ENCODE measurements around the gene LRRC8B. TPM values are rescaled to one million over a fixed set of nuclear protein-coding genes. Genes with fewer than 3 reads are reported as not detected.
A peak's percentile ranks its signal among the peaks of the same experiment; 100 is the strongest.

The LRRC8B gene
- total and polyA plus RNA-seq, 4 experiments from 2014 or later, result 15.0 to 18.1 (median 16.8) TPM

DNA sequence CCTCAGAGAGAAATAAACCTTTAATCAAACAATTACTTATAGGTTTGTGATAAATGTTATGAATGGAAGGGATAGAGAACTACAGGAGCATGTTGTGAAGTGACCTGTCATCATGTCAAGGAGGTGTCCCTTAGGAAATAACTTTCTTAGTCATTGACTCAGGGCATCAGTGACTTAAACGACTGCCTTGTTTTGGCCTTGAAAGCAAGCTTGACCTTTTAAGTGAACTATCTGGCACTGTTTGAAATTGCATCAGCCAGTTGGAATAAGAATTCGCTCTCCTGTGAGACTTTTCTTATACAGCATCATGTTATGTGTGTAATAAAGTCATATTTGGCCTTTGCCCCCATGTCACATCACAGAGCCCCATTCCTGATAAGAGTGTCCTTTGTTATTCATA lies 30.9 kb downstream of the LRRC8B start:
- POLR2A ChIA-PET (ENCODE audit: partially characterized antibody), result no interaction called here
- H3K9me3 Mint-ChIP-seq, result peaks cover 0 to 5% (median 0%) of the 10 kb centered on the region in 8 donors
- no peak overlapping the region for H3K27ac ChIP-seq (ENCODE audit: low read depth, low read length)
- no peaks in the 10 kb centered on the region for H3K27me3 ChIP-seq (ENCODE audit: insufficient read depth, low read length)
- CTCF ChIA-PET (ENCODE audit: partially characterized antibody), result interaction anchor here (0.9 to 1.6 kb wide), 2 partner anchors 37 to 207 kb away, joined by 3 to 4 read pairs; no protein-coding TSS in a partner anchor
- no peak for DNase-seq
- H3K27ac Mint-ChIP-seq, result no peak overlapping the region
- H3K4me3 ChIP-seq (ENCODE audit: low read length in 2 of 2), result no peak overlapping the region
- H3K4me1 ChIP-seq (ENCODE audit: insufficient read depth, low read length), result peaks cover 23% of the 10 kb centered on the region
- peaks cover 30 to 49% of the 10 kb centered on the region in 2 donors for H3K36me3 Mint-ChIP-seq
- intact Hi-C loops (cut with micrococcal nuclease), result no loop called here
- H3K9me3 ChIP-seq (ENCODE audit: control insufficient read depth in 1 of 2, low read length in 2 of 2), result no peaks in the 10 kb centered on the region
- H3K4me3 Mint-ChIP-seq, result peak overlapping the region in 1 of 8 donors; percentile 34
- no peaks in the 10 kb centered on the region for H3K27me3 Mint-ChIP-seq
- peaks cover 28 to 42% (median 35%) of the 10 kb centered on the region in 4 donors for H3K4me1 Mint-ChIP-seq
- H3K36me3 ChIP-seq (ENCODE audit: insufficient read depth, low read length), result no peaks in the 10 kb centered on the region

DNA sequence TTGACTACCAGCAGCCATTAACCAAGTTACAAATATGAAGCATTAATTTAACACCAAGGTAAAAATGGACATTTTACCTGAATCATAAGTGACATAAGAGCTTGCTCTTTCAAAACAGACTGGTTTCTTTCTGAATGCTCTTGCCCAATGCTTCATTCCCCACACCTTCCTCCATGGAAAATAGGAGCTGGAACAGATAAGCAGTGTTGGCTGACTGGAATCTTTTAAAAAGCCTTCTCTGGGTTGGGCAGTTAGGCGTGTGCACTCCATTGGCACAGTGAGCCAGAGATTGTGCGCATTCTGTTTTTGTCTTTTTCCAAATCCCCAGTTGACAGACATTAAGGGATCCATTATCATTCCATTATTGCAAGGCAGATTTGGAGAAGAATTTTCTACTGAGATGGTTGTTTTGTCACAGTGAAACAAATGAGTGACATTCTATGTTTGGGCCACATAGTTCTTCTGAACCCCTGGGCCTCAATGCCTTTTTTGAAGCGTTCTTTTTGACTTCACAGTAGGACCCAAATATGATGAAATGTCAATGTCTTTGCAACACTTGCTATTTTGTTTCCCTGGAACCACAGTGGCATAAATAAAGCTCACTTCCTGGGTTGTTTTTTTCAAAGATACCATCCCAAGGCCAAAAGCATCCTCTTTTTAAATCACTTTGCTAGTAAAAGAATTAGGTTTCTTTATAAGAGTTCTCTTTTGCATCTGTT lies 32.3 kb downstream of the LRRC8B start:
- Histone ChIP-seq H3K36me3 (ENCODE audit: insufficient read depth, low read length) (no peaks in the 10 kb centered on the region), H3K27me3 (ENCODE audit: insufficient read depth, low read length) (no peaks in the 10 kb centered on the region), H3K9me3 (ENCODE audit: control insufficient read depth in 1 of 2, low read length in 2 of 2) (no peaks in the 10 kb centered on the region), H3K4me3 (ENCODE audit: low read length in 2 of 2) (no peak overlapping the region), H3K4me1 (ENCODE audit: insufficient read depth, low read length) (peaks cover 17% of the 10 kb centered on the region), H3K27ac (ENCODE audit: low read depth, low read length) (no peak overlapping the region)
- CTCF ChIA-PET (ENCODE audit: partially characterized antibody), result interaction anchor here (0.9 kb wide), 1 partner anchor 38 kb away, joined by 3 read pairs; no protein-coding TSS in a partner anchor
- Mint-ChIP-seq H3K36me3 (peaks cover 26 to 43% of the 10 kb centered on the region in 2 donors), H3K27me3 (no peaks in the 10 kb centered on the region), H3K4me3 (no peak overlapping the region), H3K27ac (peak overlapping the region in 4 of 7 donors; percentile 6 to 57 (median 34)), H3K4me1 (peaks cover 23 to 31% (median 28%) of the 10 kb centered on the region in 4 donors), H3K9me3 (peaks cover 0 to 5% (median 0%) of the 10 kb centered on the region in 8 donors)
- intact Hi-C loops (cut with micrococcal nuclease), result no loop called here
- no peak for DNase-seq
- POLR2A ChIA-PET (ENCODE audit: partially characterized antibody), result no interaction called here

DNA sequence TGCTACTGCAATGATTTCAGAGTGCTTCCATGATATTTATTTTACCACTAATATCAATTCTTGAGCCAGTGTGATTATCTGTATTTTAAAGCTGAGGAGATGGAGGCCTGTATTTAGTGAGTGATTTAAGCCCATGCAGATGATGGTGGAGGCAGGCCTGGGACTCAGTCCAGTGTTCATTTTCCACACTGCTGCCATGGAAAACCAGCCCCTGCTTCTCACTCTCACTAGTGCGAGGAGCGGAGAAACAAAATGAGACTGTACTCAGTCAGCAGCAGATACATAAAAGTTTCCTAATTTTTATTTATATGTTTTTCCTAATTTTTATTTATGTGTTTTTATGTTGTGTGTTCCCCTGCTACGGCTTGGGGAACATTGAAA lies 32.8 kb downstream of the LRRC8B start:
- H3K4me3 ChIP-seq (ENCODE audit: low read length in 2 of 2), result no peak overlapping the region
- Mint-ChIP-seq H3K4me3 (no peak overlapping the region), H3K27me3 (no peaks in the 10 kb centered on the region), H3K4me1 (peaks cover 25 to 29% (median 26%) of the 10 kb centered on the region in 4 donors), H3K36me3 (peaks cover 26 to 47% of the 10 kb centered on the region in 2 donors), H3K27ac (no peak overlapping the region), H3K9me3 (peaks cover 0 to 5% (median 0%) of the 10 kb centered on the region in 8 donors)
- POLR2A ChIA-PET (ENCODE audit: partially characterized antibody), result no interaction called here
- no peak overlapping the region for H3K27ac ChIP-seq (ENCODE audit: low read depth, low read length)
- CTCF ChIA-PET (ENCODE audit: partially characterized antibody), result no interaction called here
- H3K27me3 ChIP-seq (ENCODE audit: insufficient read depth, low read length), result no peaks in the 10 kb centered on the region
- H3K9me3 ChIP-seq (ENCODE audit: control insufficient read depth in 1 of 2, low read length in 2 of 2), result no peaks in the 10 kb centered on the region
- intact Hi-C loops (cut with micrococcal nuclease), result no loop called here
- DNase-seq, result no peak
- H3K36me3 ChIP-seq (ENCODE audit: insufficient read depth, low read length), result no peaks in the 10 kb centered on the region
- peaks cover 11% of the 10 kb centered on the region for H3K4me1 ChIP-seq (ENCODE audit: insufficient read depth, low read length)

DNA sequence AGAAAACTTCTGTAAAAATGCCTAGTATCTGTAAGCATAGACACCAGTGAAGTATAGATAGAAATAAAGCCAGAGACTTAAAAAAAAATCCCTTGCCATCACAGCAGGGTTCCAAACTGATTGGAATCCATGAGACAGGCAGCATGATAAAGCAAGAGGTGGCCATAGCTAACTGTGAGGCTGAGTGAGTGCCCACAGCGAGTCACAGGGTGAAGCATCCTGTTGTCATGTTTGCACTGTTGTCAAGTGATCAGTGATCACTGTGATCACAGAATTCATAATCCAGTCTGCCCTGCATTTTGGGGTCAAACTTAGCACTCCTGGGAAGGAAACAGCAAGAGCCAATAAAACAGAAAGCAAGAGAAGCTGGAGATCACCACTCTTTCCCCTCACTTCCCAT lies 33.3 kb downstream of the LRRC8B start:
- Histone ChIP-seq H3K27ac (ENCODE audit: low read depth, low read length) (no peak overlapping the region), H3K4me3 (ENCODE audit: low read length in 2 of 2) (no peak overlapping the region), H3K36me3 (ENCODE audit: insufficient read depth, low read length) (no peaks in the 10 kb centered on the region), H3K27me3 (ENCODE audit: insufficient read depth, low read length) (no peaks in the 10 kb centered on the region), H3K4me1 (ENCODE audit: insufficient read depth, low read length) (peaks cover 6% of the 10 kb centered on the region), H3K9me3 (ENCODE audit: control insufficient read depth in 1 of 2, low read length in 2 of 2) (no peaks in the 10 kb centered on the region)
- ChIA-PET POLR2A (ENCODE audit: partially characterized antibody) (no interaction called here), CTCF (ENCODE audit: partially characterized antibody) (no interaction called here)
- no peak for DNase-seq
- intact Hi-C loops (cut with micrococcal nuclease), result no loop called here
- H3K27ac Mint-ChIP-seq, result no peak overlapping the region
- peaks cover 0 to 5% (median 0%) of the 10 kb centered on the region in 8 donors for H3K9me3 Mint-ChIP-seq
- no peaks in the 10 kb centered on the region for H3K27me3 Mint-ChIP-seq
- H3K36me3 Mint-ChIP-seq, result peaks cover 26 to 47% of the 10 kb centered on the region in 2 donors
- peaks cover 20 to 27% (median 23%) of the 10 kb centered on the region in 4 donors for H3K4me1 Mint-ChIP-seq
- H3K4me3 Mint-ChIP-seq, result no peak overlapping the region

DNA sequence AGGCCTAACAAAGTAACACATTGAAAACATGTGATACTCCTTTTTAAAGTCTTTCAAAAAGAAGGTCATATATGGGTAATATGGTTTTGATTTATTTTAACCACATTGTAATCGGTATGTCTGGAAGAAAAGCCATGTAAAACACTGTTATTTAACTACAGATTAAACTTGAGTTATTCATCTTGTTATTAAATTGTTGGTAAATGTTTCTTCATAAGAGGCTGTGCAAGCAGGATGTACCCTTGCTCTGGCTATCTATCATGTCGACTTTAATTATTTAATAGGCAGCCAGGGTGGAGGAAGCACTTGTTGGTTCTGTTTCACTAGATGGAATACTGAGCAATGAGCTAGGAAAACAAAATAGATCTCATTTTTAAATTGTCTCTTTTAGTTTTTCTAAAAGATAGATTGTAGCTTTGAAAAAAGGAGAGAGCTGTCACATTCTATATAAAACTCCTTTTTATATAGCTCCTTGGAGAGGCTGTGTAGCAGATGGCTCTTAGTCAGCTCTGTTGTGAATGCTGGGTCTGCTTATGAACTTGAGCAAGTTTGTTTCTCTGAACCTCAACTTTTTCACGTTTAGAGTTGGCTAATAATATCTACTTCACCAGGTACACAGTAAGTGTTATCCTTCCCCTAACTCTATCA lies 39.5 kb downstream of the LRRC8B start:
- Histone ChIP-seq H3K4me3 (ENCODE audit: low read length in 2 of 2) (no peak overlapping the region), H3K4me1 (ENCODE audit: insufficient read depth, low read length) (peaks cover 9% of the 10 kb centered on the region), H3K9me3 (ENCODE audit: control insufficient read depth in 1 of 2, low read length in 2 of 2) (no peaks in the 10 kb centered on the region), H3K27me3 (ENCODE audit: insufficient read depth, low read length) (no peaks in the 10 kb centered on the region), H3K27ac (ENCODE audit: low read depth, low read length) (no peak overlapping the region), H3K36me3 (ENCODE audit: insufficient read depth, low read length) (no peaks in the 10 kb centered on the region)
- intact Hi-C loops (cut with micrococcal nuclease), result loop anchor here (5.0 kb wide), 1 partner anchor 42 kb away; the partner anchor contains the start of gene LRRC8B
- no peak for DNase-seq
- POLR2A ChIA-PET (ENCODE audit: partially characterized antibody), result interaction anchor here (1.4 to 1.6 kb wide), 2 partner anchors 33 to 44 kb away, joined by 3 to 5 read pairs; no protein-coding TSS in a partner anchor
- CTCF ChIA-PET (ENCODE audit: partially characterized antibody), result interaction anchor here (0.8 to 0.9 kb wide), 2 partner anchors 9 to 59 kb away, joined by 3 read pairs; no protein-coding TSS in a partner anchor
- peak overlapping the region in 2 of 7 donors; percentile 17 to 41 for H3K27ac Mint-ChIP-seq
- peaks cover 10 to 20% of the 10 kb centered on the region in 2 donors for H3K36me3 Mint-ChIP-seq
- no peaks in the 10 kb centered on the region for H3K27me3 Mint-ChIP-seq
- H3K9me3 Mint-ChIP-seq, result peaks cover 0 to 5% (median 0%) of the 10 kb centered on the region in 8 donors
- peaks cover 22 to 35% (median 28%) of the 10 kb centered on the region in 4 donors for H3K4me1 Mint-ChIP-seq
- no peak overlapping the region for H3K4me3 Mint-ChIP-seq

DNA sequence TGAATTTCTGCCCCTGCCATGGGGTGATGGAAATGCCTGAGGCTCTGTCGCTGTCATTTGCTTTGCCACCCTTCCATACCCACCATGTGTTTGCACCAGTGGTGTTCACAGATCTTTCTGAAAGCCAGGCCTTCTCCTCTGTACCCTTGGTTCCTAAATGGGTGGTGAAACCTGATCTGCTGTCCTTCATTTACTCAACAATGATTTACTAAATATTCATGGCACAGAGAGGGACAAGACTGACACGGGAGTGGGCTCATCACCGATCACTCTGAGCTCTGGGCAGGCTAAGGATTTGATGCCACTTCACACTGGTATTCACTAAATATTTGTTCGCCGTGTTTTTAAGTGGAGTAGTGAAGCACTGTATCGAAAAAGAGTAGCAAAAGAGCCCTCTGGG lies 40.9 kb downstream of the LRRC8B start:
- Histone ChIP-seq H3K27ac (ENCODE audit: low read depth, low read length) (no peak overlapping the region), H3K9me3 (ENCODE audit: control insufficient read depth in 1 of 2, low read length in 2 of 2) (no peaks in the 10 kb centered on the region), H3K36me3 (ENCODE audit: insufficient read depth, low read length) (no peaks in the 10 kb centered on the region), H3K4me3 (ENCODE audit: low read length in 2 of 2) (no peak overlapping the region), H3K27me3 (ENCODE audit: insufficient read depth, low read length) (no peaks in the 10 kb centered on the region), H3K4me1 (ENCODE audit: insufficient read depth, low read length) (peaks cover 9% of the 10 kb centered on the region)
- Mint-ChIP-seq H3K9me3 (peaks cover 0 to 10% (median 2%) of the 10 kb centered on the region in 8 donors), H3K27ac (peak overlapping the region in 1 of 7 donors; percentile 54), H3K4me1 (peaks cover 22 to 35% (median 28%) of the 10 kb centered on the region in 4 donors), H3K4me3 (no peak overlapping the region), H3K27me3 (no peaks in the 10 kb centered on the region), H3K36me3 (peaks cover 14 to 28% of the 10 kb centered on the region in 2 donors)
- POLR2A ChIA-PET (ENCODE audit: partially characterized antibody), result interaction anchor here (0.6 to 1.6 kb wide), 2 partner anchors 13 to 34 kb away, joined by 3 read pairs; no protein-coding TSS in a partner anchor
- intact Hi-C loops (cut with micrococcal nuclease), result no loop called here
- CTCF ChIA-PET (ENCODE audit: partially characterized antibody), result interaction anchor here (1.4 kb wide), 1 partner anchor 14 kb away, joined by 3 read pairs; no protein-coding TSS in a partner anchor
- no peak for DNase-seq

DNA sequence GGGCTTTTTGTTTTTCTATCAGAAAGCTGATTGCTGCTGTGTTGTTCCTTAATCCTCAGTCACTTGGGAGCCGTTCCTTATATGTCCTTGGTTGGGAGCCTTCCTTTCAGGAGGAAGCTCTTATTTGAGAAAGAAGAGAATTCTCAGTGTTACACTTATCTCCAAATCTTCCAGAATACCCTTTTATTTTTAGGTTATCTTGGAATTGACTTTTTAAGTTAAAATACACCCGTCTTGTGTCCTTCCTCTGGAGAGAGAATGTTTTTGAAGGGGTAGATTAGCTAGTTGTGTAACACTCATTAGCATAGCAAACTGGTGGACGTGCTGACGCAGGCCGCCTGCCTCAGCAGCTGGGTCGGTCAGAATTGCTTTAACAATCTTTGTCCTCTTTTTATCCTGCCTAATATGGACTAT lies 42.1 kb downstream of the LRRC8B start:
- H3K4me1 ChIP-seq (ENCODE audit: insufficient read depth, low read length), result peaks cover 9% of the 10 kb centered on the region
- Mint-ChIP-seq H3K9me3 (peaks cover 0 to 16% (median 4%) of the 10 kb centered on the region in 8 donors), H3K27me3 (no peaks in the 10 kb centered on the region), H3K4me1 (peaks cover 24 to 39% (median 31%) of the 10 kb centered on the region in 4 donors), H3K36me3 (peaks cover 22 to 40% of the 10 kb centered on the region in 2 donors), H3K27ac (peak overlapping the region in 1 of 7 donors; percentile 36), H3K4me3 (no peak overlapping the region)
- no peak overlapping the region for H3K27ac ChIP-seq (ENCODE audit: low read depth, low read length)
- H3K36me3 ChIP-seq (ENCODE audit: insufficient read depth, low read length), result no peaks in the 10 kb centered on the region
- intact Hi-C loops (cut with micrococcal nuclease), result no loop called here
- DNase-seq, result no peak
- ChIA-PET CTCF (ENCODE audit: partially characterized antibody) (interaction anchor here (0.8 to 1.4 kb wide), 3 partner anchors 16 to 48 kb away, joined by 3 read pairs; no protein-coding TSS in a partner anchor), POLR2A (ENCODE audit: partially characterized antibody) (no interaction called here)
- H3K27me3 ChIP-seq (ENCODE audit: insufficient read depth, low read length), result no peaks in the 10 kb centered on the region
- no peak overlapping the region for H3K4me3 ChIP-seq (ENCODE audit: low read length in 2 of 2)
- H3K9me3 ChIP-seq (ENCODE audit: control insufficient read depth in 1 of 2, low read length in 2 of 2), result no peaks in the 10 kb centered on the region
